K562 (cell line): ENCODE data around the gene MPV17L2. TPM values are rescaled to one million over a fixed set of nuclear protein-coding genes. Genes with fewer than 3 reads are reported as not detected.

Experiments
- ARID2 ChIP-seq: fragments of 450-650 bp; IDR thresholded peaks from 2 replicates; pipeline ENCODE4 v1.6.1; 2017; ENCODE audit warnings: antibody characterized with exemption, mild to moderate bottlenecking
- ARNT ChIP-seq, 2 experiments: fragments of 450-650 bp; IDR thresholded peaks; 2 replicates each; pipeline ENCODE4 v1.6.1; 2016; ENCODE audit warnings: mild to moderate bottlenecking in 1 of 2
- CAMTA2 ChIP-seq: fragments of 250-450 bp; sonication (Bioruptor Pico); conservative IDR thresholded peaks from 2 replicates; pipeline ENCODE4 v1.5.1; 2022
- CCAR2 ChIP-seq: fragments of 200-400 bp; formaldehyde crosslinking; IDR thresholded peaks from 2 replicates; pipeline ENCODE4 v1.6.1; 2017; ENCODE audit warnings: mild to moderate bottlenecking, low read depth, low read length
- CREB1 ChIP-seq, 2 experiments: sonication (generic) in 1 of 2; formaldehyde crosslinking in 1 of 2; IDR thresholded peaks; 2 replicates each; pipeline versions ENCODE4 v1.6.1 to v1.8.0; 2012 to 2022; ENCODE audit warnings: inconsistent platforms in 1 of 2, mild to moderate bottlenecking in 1 of 2, missing genetic modification reagents in 1 of 2, moderate library complexity in 1 of 2
- GTF2A2 ChIP-seq: IDR thresholded peaks from 2 replicates; pipeline ENCODE4 v1.6.1; 2016; ENCODE audit warnings: mild to moderate bottlenecking, missing genetic modification characterization, missing compliant biosample characterization
- KDM1A ChIP-seq, 2 experiments: fragments of 450-650 bp; IDR thresholded peaks; 2 replicates each; pipeline ENCODE4 v1.6.1; 2016; ENCODE audit warnings: mild to moderate bottlenecking in 2 of 2
- MEF2D ChIP-seq: conservative IDR thresholded peaks from 2 replicates; pipeline ENCODE4 v1.6.1; 2016; ENCODE audit warnings: low read depth, missing genetic modification characterization, missing compliant biosample characterization
- NFIC ChIP-seq: fragments of 450-650 bp; IDR thresholded peaks from 2 replicates; pipeline ENCODE4 v1.6.1; 2017; ENCODE audit warnings: mild to moderate bottlenecking, inconsistent platforms
- POLR2A ChIP-seq: fragments of 450-650 bp; conservative IDR thresholded peaks from 2 replicates; pipeline ENCODE4 v1.6.1; 2016
- RBM25 ChIP-seq: fragments of 200-400 bp; formaldehyde crosslinking; IDR thresholded peaks from 2 replicates; pipeline ENCODE4 v1.6.1; 2018; ENCODE audit warnings: low read length, low read depth, moderate library complexity; ENCODE audit not compliant: severe bottlenecking
- SNIP1 ChIP-seq: fragments of 450-650 bp; IDR thresholded peaks from 2 replicates; pipeline ENCODE4 v1.7.1; 2017; ENCODE audit warnings: low read depth, mild to moderate bottlenecking
- STAG1 ChIP-seq: sonication (generic); formaldehyde crosslinking; IDR thresholded peaks from 2 replicates; pipeline ENCODE4 v1.5.0; 2020; ENCODE audit warnings: missing genetic modification reagents, borderline replicate concordance
- ZBTB34 ChIP-seq: fragments of 250-450 bp; sonication (Bioruptor Pico); IDR thresholded peaks from 2 replicates; pipeline ENCODE4 v1.8.0; 2021; ENCODE audit warnings: mild to moderate bottlenecking, moderate library complexity
- ZNF609 ChIP-seq: sonication (generic); formaldehyde crosslinking; IDR thresholded peaks from 2 replicates; pipeline ENCODE4 v1.8.1; 2023; ENCODE audit warnings: missing genetic modification reagents, mild to moderate bottlenecking, borderline replicate concordance
- ZNF764 ChIP-seq: fragments of 250-450 bp; sonication (Bioruptor Pico); IDR thresholded peaks from 2 replicates; pipeline ENCODE4 v1.4.0; 2020; ENCODE audit warnings: low read depth, mild to moderate bottlenecking, moderate library complexity
- polyA plus RNA-seq, 8 experiments: library from polyadenylated mRNA; depleted of rRNA in 4 of 8; stranded (reverse) in 5 of 8; unstranded in 3 of 8; fragments of >200 nt; fragmentation: Nextera tagmentation in 2 of 8; fragmentation: Illumina TruSeq in 1 of 8; extraction: Ambion mirVana in 2 of 8; extraction: Trizol in 1 of 8; gene quantifications; 2 replicates each; pipeline versions ENCODE4 v1.2.1 to v1.2.3, GENCODE V29; 2011 to 2014; ENCODE audit warnings: inconsistent platforms in 1 of 8, missing spikeins in 1 of 8
- total RNA-seq, 7 experiments: library from RNA; depleted of rRNA in 6 of 7; stranded (reverse); fragments of >200 nt in 6 of 7; fragmentation: Illumina TruSeq in 2 of 7; extraction: Trizol in 2 of 7; gene quantifications; 2 replicates each; pipeline versions ENCODE4 v1.2.1 to v1.2.3, GENCODE V29; 2011 to 2021; ENCODE audit warnings: low replicate concordance in 1 of 7
- TF ChIP-seq, protein P1 (sequence below): fragments of 250-450 bp; sonication (Bioruptor Pico); IDR thresholded peaks from 2 replicates; pipeline ENCODE4 v1.9.0; 2021; ENCODE audit warnings: mild to moderate bottlenecking, inconsistent platforms
- TF ChIP-seq, protein P2 (sequence below): fragments of 200-800 bp; sonication (Bioruptor generic); IDR thresholded peaks from 2 replicates; pipeline ENCODE4 v1.6.1; 2017; ENCODE audit warnings: missing genetic modification characterization, missing compliant biosample characterization

Gene MPV17L2
- total and polyA plus RNA-seq, 9 of the 15 experiments (the other 6 are each of a cell fraction or from before 2014, with no cell fraction given): 10.6 to 60.2 (median 28.5) TPM

GRCh38 chr19:18208098-18208951 is 15.3 kb downstream of the MPV17L2 start (continued):
- TF ChIP-seq GTF2A2 (tag) (no peak), POLR2A (no peak), CCAR2 (no peak), SNIP1 (0 out of 2 replicates have a peak, but pooled peaks have one; percentile 11), CAMTA2 (CRISPR knock-in tag) (no peak), NFIC (peak; percentile 14; the same call in 1 of the 2 replicates), ZNF609 (CRISPR knock-in tag) (no peak), RBM25 (peak; percentile 81), ZBTB34 (CRISPR knock-in tag) (no peak), ARNT (IDR thresholded peaks at IDR 0.05) (no peak), STAG1 (peak; percentile 64; the same call in 1 of the 2 replicates), ARID2 (peak; percentile 68), CREB1 (IDR thresholded peaks at IDR 0.05) (no peak), CREB1 (CRISPR knock-in tag; IDR thresholded peaks at IDR 0.05) (no peak), MEF2D (tag) (no peak), ZNF764 (no peak), KDM1A (IDR thresholded peaks at IDR 0.05) (peak in 1 of 2 experiments; percentile 57; a peak in 1 of 4 replicates)
- TF ChIP-seq, protein P1, sequence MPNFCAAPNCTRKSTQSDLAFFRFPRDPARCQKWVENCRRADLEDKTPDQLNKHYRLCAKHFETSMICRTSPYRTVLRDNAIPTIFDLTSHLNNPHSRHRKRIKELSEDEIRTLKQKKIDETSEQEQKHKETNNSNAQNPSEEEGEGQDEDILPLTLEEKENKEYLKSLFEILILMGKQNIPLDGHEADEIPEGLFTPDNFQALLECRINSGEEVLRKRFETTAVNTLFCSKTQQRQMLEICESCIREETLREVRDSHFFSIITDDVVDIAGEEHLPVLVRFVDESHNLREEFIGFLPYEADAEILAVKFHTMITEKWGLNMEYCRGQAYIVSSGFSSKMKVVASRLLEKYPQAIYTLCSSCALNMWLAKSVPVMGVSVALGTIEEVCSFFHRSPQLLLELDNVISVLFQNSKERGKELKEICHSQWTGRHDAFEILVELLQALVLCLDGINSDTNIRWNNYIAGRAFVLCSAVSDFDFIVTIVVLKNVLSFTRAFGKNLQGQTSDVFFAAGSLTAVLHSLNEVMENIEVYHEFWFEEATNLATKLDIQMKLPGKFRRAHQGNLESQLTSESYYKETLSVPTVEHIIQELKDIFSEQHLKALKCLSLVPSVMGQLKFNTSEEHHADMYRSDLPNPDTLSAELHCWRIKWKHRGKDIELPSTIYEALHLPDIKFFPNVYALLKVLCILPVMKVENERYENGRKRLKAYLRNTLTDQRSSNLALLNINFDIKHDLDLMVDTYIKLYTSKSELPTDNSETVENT: no peak
- TF ChIP-seq, protein P2, sequence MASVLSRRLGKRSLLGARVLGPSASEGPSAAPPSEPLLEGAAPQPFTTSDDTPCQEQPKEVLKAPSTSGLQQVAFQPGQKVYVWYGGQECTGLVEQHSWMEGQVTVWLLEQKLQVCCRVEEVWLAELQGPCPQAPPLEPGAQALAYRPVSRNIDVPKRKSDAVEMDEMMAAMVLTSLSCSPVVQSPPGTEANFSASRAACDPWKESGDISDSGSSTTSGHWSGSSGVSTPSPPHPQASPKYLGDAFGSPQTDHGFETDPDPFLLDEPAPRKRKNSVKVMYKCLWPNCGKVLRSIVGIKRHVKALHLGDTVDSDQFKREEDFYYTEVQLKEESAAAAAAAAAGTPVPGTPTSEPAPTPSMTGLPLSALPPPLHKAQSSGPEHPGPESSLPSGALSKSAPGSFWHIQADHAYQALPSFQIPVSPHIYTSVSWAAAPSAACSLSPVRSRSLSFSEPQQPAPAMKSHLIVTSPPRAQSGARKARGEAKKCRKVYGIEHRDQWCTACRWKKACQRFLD (CRISPR knock-in tag): no peak
